CD4-positive, alpha-beta T cell treated with Interleukin-12 subunit alpha and Interleukin-12 subunit beta, for 1 hour (primary cell): ENCODE data around the gene SEPSECS.

Experiments used
- DNase-seq: peaks from one replicate; pipeline ENCODE4 v3.0.0-alpha.2; 2020

The SEPSECS gene

DNA sequence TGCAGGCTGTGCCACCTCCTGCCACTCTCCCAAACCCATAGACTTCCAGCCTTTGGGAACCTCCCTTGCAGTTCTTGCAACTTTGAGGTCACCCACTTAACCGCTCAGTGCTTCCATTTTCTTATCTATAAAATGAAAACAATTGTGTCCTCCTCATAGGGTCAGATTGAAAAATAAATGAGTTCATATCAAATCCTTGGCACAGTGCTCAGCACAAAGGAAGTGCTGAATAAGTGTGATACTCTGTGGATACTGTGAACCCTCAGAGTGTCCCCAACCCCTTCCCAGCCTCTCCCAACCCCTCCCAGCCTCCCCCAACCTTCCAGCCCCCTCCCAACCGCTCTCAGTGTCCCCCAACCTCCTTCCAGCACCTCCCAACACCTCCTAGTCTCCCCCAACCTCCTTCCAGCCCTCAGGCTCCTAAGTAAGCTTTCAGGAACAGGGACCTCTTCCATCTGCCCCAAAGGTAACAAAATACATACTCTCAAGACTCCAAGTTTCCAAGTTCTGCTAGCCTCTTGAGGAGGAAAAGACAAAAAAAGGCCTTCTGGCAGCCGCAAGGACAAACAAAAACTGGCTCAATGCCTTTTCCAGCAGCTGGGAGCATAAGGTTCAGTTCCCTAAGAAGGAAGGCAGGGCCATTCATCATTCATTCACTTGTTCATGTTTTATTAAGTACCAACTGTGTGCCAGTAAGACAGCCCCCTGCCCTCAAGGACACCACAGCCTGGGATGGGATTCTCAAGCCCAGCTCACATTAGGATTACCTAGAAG lies 83.4 kb downstream of the SEPSECS start:
- DNase-seq = no peak

DNA sequence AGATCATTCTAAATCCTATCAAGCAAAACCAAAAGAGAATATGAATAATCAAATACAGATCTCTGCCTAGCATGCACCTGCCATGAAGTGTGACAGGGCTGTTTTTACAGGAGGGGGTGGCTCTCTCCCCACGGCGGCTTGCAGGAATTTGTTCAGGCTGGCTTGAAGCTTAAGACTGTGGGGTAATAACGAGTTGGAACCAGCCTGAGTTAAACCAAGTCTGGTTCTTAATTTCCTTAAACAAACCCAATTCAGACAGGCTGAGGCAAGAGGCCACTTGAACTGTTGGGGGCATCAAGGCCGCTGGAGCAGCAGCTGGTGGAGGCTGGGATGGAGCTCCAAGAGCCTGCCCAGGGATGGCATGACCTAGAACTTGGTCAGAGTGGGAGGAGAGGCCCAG lies 84.4 kb downstream of the SEPSECS start:
- DNase-seq = no peak

DNA sequence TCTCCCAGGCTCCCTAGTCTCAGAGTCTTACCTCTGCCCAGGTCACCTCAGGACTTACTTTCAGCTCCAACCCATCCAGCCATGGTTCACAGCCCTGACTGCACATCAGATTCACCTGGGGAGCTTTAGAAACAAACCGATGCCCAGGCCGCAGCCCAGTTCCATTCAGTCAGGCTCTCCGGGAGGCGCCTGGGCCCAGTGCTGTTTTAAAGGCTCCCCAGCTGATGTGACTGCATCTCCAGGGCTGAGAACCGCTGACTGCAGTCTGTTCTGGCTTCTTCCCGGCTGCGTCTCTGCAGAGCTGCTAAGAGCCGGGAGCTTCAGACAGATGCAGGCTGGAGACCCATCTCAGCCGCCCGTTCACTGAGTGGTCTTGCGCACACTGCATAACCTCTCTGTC lies 85.1 kb downstream of the SEPSECS start:
- DNase-seq = no peak

DNA sequence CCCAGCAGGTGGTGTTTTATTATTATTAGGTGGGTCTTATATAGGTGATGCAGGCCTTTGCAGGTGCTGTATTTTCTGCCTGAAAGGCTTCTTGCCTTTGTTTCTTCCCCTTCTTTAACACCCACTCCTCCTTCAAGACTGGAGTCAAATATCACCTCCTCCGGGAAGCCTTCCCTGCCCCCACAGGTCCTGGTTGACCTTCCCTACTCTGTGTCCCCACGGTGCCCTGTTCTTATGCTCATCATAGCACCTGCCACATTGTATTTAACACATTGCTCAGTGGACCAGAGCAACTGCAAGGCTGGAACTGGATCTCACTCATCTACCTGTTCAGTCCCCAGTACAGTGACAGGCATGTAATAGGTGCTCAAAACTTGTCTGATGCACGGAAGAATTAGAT lies 89.7 kb downstream of the SEPSECS start:
- DNase-seq = no peak
